Vagina (tissue), 2 donors: ENCODE data around the gene ENAH.

Experiments used
- CTCF ChIP-seq, 3 experiments: fragments of 450-650 bp in 2 of 3; fragments of 200-600 bp in 1 of 3; sonication (generic) in 1 of 3; IDR thresholded peaks; one replicate each; pipeline ENCODE4 v1.5.1; 2017 to 2019; ENCODE audit warnings: antibody characterized with exemption in 3 of 3, mild to moderate bottlenecking in 2 of 3, moderate library complexity in 2 of 3
- POLR2A ChIP-seq, 2 donors: fragments of 450-650 bp; IDR thresholded peaks; one replicate each; pipeline ENCODE4 v1.6.1; 2017; ENCODE audit warnings: antibody characterized with exemption in 2 of 2, mild to moderate bottlenecking in 2 of 2, moderate library complexity in 2 of 2
- POLR2AphosphoS5 ChIP-seq, 2 donors: sonication (generic); formaldehyde crosslinking; IDR thresholded peaks; one replicate each; pipeline ENCODE4 v1.9.0; 2017; ENCODE audit warnings: antibody characterized with exemption in 2 of 2, mild to moderate bottlenecking in 2 of 2, low read depth in 1 of 2; ENCODE audit not compliant: insufficient read depth in 1 of 2

DNA sequence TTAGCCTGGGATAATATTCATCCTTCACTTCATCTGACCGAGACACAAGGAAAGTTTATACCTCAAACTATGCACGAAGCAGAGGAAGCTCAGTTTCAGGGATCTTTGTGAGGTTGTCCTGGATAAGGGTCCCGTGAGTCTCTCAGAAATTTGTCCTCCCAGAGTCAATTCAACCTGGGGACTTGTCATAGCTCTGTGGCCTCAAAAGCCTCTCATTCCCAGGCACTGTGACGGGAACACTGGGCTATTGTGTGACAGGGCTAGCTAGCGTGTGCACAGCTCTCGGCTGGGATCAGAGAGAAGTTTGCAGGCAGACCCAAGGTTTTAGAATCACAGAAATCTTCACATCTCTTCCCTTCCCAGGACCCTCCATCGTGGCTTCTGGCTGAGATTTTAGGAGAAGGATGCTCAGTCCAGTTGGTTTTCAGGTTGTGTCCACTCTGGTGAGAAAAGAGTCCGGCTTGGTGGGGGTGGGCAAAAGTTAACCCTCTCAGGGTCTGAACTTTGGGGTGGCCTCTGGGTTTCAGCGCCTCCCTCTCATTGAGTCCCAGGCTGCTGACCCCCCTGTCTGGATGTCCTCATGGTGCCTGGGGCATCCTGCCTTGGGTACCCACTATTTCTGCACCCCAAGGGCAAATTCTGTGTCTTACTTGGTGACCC, 204.6 kb downstream of the ENAH start:
- TF ChIP-seq POLR2A (IDR thresholded peaks at IDR 0.05) = no peak
- TF ChIP-seq CTCF (IDR thresholded peaks at IDR 0.05) = no peak
- no peak for TF ChIP-seq POLR2AphosphoS5 (IDR thresholded peaks at IDR 0.05; ENCODE audit: insufficient read depth in 1 of 2, low read depth in 1 of 2)
